K562 (cell line): ENCODE measurements around the gene MOXD1. TPM values are rescaled to one million over a fixed set of nuclear protein-coding genes. Genes with fewer than 3 reads are reported as not detected.
"Not testable (repeated sequence)": the region's sequence is repeated elsewhere in the genome, so short reads cannot be mapped to it uniquely, and the experiment has no call there.

Source experiments
- ATAC-seq: fragments of 200-7000 bp; cut with Tn5 transposase; 3 replicates; pipeline ENCODE4 v1.9.1; 2020; ENCODE audit warnings: moderate library complexity
- BruUV-seq: library from RNA; stranded (reverse); fragments of 400-500 nt; replicated peaks from 2 replicates; lab custom pipeline; 2021; lab: Mats Ljungman, UMichigan
- CTCF ChIA-PET: fragments of 300-600 bp; formaldehyde crosslinking; extraction: SDS; loops from one replicate; lab custom pipeline; 2021; ENCODE audit warnings: low intra/inter-chr PET ratio; lab: Yijun Ruan, JAX
- POLR2A ChIA-PET: fragments of 300-600, 350-650 bp; sonication (Branson Sonifier 250); formaldehyde crosslinking; extraction: SDS; loops from one replicate; lab custom pipeline; 2021; ENCODE audit warnings: antibody characterized with exemption, inconsistent platforms; lab: Yijun Ruan, JAX
- DNase-seq, 4 experiments: peaks; one replicate each; pipeline versions ENCODE4 v3.0.0 to v3.0.0-alpha.2; 2011 to 2018; ENCODE audit warnings: low spot score in 3 of 4, mixed read lengths in 3 of 4; ENCODE audit errors: extremely low read depth in 1 of 4
- FAIRE-seq: peaks from 2 replicates; lab custom pipeline; 2011; peaks lifted over from hg19 to GRCh38; lab: Jason Lieb, UNC
- H2AFZ ChIP-seq: 2 replicates; pipeline ENCODE4 v1.6.0; 2011; ENCODE audit warnings: low read depth, low read length, control low read depth, inconsistent platforms
- H3K27ac ChIP-seq: fragments of 200-600 bp; 3 replicates; pipeline ENCODE4 v1.8.0; 2011; ENCODE audit warnings: low read depth, mild to moderate bottlenecking, control low read depth, inconsistent platforms, low read length, moderate library complexity, mixed read lengths; ENCODE audit errors: extremely low read depth
- H3K27me3 ChIP-seq, 2 experiments: fragments of 300-600 bp in 1 of 2; 2 replicates in 1 of 2; 3 replicates in 1 of 2; pipeline versions ENCODE4 v1.6.0 to v1.8.0; 2011; ENCODE audit warnings: inconsistent platforms in 2 of 2, low read length in 2 of 2, mild to moderate bottlenecking in 1 of 2, mixed read lengths in 1 of 2, moderate library complexity in 1 of 2; ENCODE audit not compliant: control insufficient read depth in 2 of 2, insufficient read depth in 2 of 2
- H3K36me3 ChIP-seq: fragments of 300-600 bp; 3 replicates; pipeline ENCODE4 v1.8.0; 2011; ENCODE audit warnings: mild to moderate bottlenecking, low read length, inconsistent platforms; ENCODE audit not compliant: control insufficient read depth, insufficient read depth
- H3K4me1 ChIP-seq, 2 experiments: fragments of 200-600 bp in 1 of 2; replicated peaks in 1 of 2; 2 replicates in 1 of 2; 3 replicates in 1 of 2; pipeline versions ENCODE4 v1.5.1 to v1.8.0; 2011; ENCODE audit warnings: inconsistent platforms in 2 of 2, low read length in 2 of 2, mild to moderate bottlenecking in 1 of 2, mixed read lengths in 1 of 2, moderate library complexity in 1 of 2; ENCODE audit not compliant: control insufficient read depth in 2 of 2, insufficient read depth in 2 of 2
- H3K4me2 ChIP-seq: 2 replicates; pipeline ENCODE4 v1.6.1; 2011; ENCODE audit warnings: low read length, control low read depth, inconsistent platforms, mixed read lengths; ENCODE audit not compliant: insufficient read depth
- H3K4me3 ChIP-seq: fragments of 200-600 bp; sonication (generic), shearing (Covaris generic); 2 replicates; pipeline ENCODE4 v1.5.1; 2016; ENCODE audit warnings: control low read depth, inconsistent platforms
- H3K79me2 ChIP-seq: fragments of 200-600 bp; 3 replicates; pipeline ENCODE4 v1.8.0; 2011; ENCODE audit warnings: low read length, inconsistent platforms; ENCODE audit not compliant: control insufficient read depth, insufficient read depth
- H3K9ac ChIP-seq, 2 experiments: 2 replicates each; pipeline versions ENCODE4 v1.6.0 to v1.6.1; 2011; ENCODE audit warnings: low read depth in 2 of 2, low read length in 2 of 2, control low read depth in 1 of 2, inconsistent platforms in 1 of 2, mild to moderate bottlenecking in 1 of 2, mixed read lengths in 1 of 2; ENCODE audit not compliant: insufficient read depth in 1 of 2
- H3K9me1 ChIP-seq: one replicate; pipeline ENCODE4 v1.6.0; 2011; ENCODE audit warnings: inconsistent platforms, mild to moderate bottlenecking, low read length, moderate library complexity; ENCODE audit not compliant: control insufficient read depth, insufficient read depth
- H3K9me3 ChIP-seq: replicated peaks from 2 replicates; pipeline ENCODE4 v1.5.1; 2011; ENCODE audit warnings: low read depth, low read length, inconsistent platforms; ENCODE audit not compliant: control insufficient read depth, insufficient read depth
- H4K20me1 ChIP-seq: replicated peaks from 2 replicates; pipeline ENCODE4 v1.6.1; 2011; ENCODE audit warnings: low read length, inconsistent platforms, mixed read lengths; ENCODE audit not compliant: control insufficient read depth, insufficient read depth
- BMI1 ChIP-seq: fragments of 150-350 bp; IDR thresholded peaks from 2 replicates; pipeline ENCODE4 v1.6.1; 2014; ENCODE audit warnings: low read length
- BRCA1 ChIP-seq, 2 experiments: fragments of 450-650 bp in 1 of 2; sonication (generic) in 1 of 2; formaldehyde crosslinking in 1 of 2; IDR thresholded peaks; 2 replicates each; pipeline versions ENCODE4 v1.5.0 to v1.6.1; 2017 to 2020; ENCODE audit warnings: mild to moderate bottlenecking in 1 of 2, missing genetic modification reagents in 1 of 2
- CBX3 ChIP-seq, 2 experiments: IDR thresholded peaks; 1 replicate in 1 of 2; 2 replicates in 1 of 2; pipeline ENCODE4 v1.6.1; 2012; ENCODE audit warnings: inconsistent platforms in 2 of 2, low read length in 2 of 2, borderline replicate concordance in 1 of 2, control low read depth in 1 of 2
- CEBPG ChIP-seq, 3 experiments: fragments of 200-800 bp in 1 of 3; sonication (Bioruptor generic) in 1 of 3; sonication (generic) in 1 of 3; formaldehyde crosslinking in 1 of 3; IDR thresholded peaks in 2 of 3; conservative IDR thresholded peaks in 1 of 3; 2 replicates each; pipeline versions ENCODE4 v1.6.1 to v1.8.0; 2016 to 2022; ENCODE audit warnings: missing compliant biosample characterization in 2 of 3, missing genetic modification characterization in 2 of 3, mild to moderate bottlenecking in 1 of 3, missing genetic modification reagents in 1 of 3
- CTBP1 ChIP-seq: fragments of 450-650 bp; IDR thresholded peaks from 2 replicates; pipeline ENCODE4 v1.6.1; 2016; ENCODE audit warnings: borderline replicate concordance
- DACH1 ChIP-seq: fragments of 450-650 bp; IDR thresholded peaks from 2 replicates; pipeline ENCODE4 v1.6.1; 2018; ENCODE audit not compliant: partially characterized antibody
- E2F6 ChIP-seq, 2 experiments: IDR thresholded peaks; 2 replicates each; pipeline ENCODE4 v1.6.1; 2011; ENCODE audit warnings: borderline replicate concordance in 1 of 2, control low read depth in 1 of 2, low read depth in 1 of 2, low read length in 1 of 2, mild to moderate bottlenecking in 1 of 2, mixed read lengths in 1 of 2, moderate library complexity in 1 of 2; ENCODE audit not compliant: insufficient read depth in 1 of 2, insufficient read length in 1 of 2, poor library complexity in 1 of 2, severe bottlenecking in 1 of 2; ENCODE audit errors: extremely low read depth in 1 of 2
- FOSL1 ChIP-seq: fragments of 200-800 bp; sonication (Bioruptor generic); conservative IDR thresholded peaks from 2 replicates; pipeline ENCODE4 v1.6.1; 2016; ENCODE audit warnings: missing genetic modification characterization, missing compliant biosample characterization
- MAFK ChIP-seq: IDR thresholded peaks from 2 replicates; pipeline ENCODE4 v1.6.1; 2011; ENCODE audit warnings: low read length, improper control_type of control experiment
- NFIX ChIP-seq: fragments of 250-450 bp; sonication (Bioruptor Pico); IDR thresholded peaks from 2 replicates; pipeline ENCODE4 v1.4.0; 2020; ENCODE audit warnings: low read depth, mild to moderate bottlenecking, moderate library complexity
- PRPF4 ChIP-seq: fragments of 200-400 bp; formaldehyde crosslinking; IDR thresholded peaks from one replicate; pipeline ENCODE4 v1.6.1; 2017; ENCODE audit warnings: low read length, low read depth, mild to moderate bottlenecking; ENCODE audit not compliant: insufficient read depth, poor library complexity, severe bottlenecking
- TBP ChIP-seq: optimal IDR thresholded peaks from 2 replicates; pipeline ENCODE3; 2011; ENCODE audit warnings: low read depth, low read length, improper control_type of control experiment
- YY1 ChIP-seq, 3 experiments: IDR thresholded peaks; 2 replicates each; pipeline ENCODE4 v1.6.1; 2011; ENCODE audit warnings: low read length in 2 of 3, mild to moderate bottlenecking in 2 of 3, moderate library complexity in 2 of 3, borderline replicate concordance in 1 of 3, control low read depth in 1 of 3, low read depth in 1 of 3; ENCODE audit not compliant: insufficient read depth in 3 of 3, insufficient replicate concordance in 2 of 3, control insufficient read depth in 1 of 3, insufficient read length in 1 of 3; ENCODE audit errors: extremely low read depth in 1 of 3
- WGBS: fragments of 100-300 bp; shearing (Covaris generic); methylation state at CpG from one replicate; pipeline ENCODE4 v1.1.6; 2016; ENCODE audit warnings: low coverage, mixed read lengths; ENCODE audit not compliant: insufficient coverage; ENCODE audit errors: missing lambda C conversion rate; 5-methylcytosine and 5-hydroxymethylcytosine counted together
- in situ Hi-C: fragments of 300-500 bp; cut with MboI; formaldehyde crosslinking; loops from 4 replicates; pipeline ENCODE4 v1.15.0; 2018; ENCODE audit warnings: inconsistent platforms, mixed read lengths
- intact Hi-C: fragments of 100-400 bp; cut with micrococcal nuclease; formaldehyde crosslinking; loops from 2 replicates; pipeline ENCODE4 v1.14.2; 2022
- polyA plus RNA-seq, 8 experiments: library from polyadenylated mRNA; depleted of rRNA in 4 of 8; stranded (reverse) in 5 of 8; unstranded in 3 of 8; fragments of >200 nt; fragmentation: Nextera tagmentation in 2 of 8; fragmentation: Illumina TruSeq in 1 of 8; extraction: Ambion mirVana in 2 of 8; extraction: Trizol in 1 of 8; gene quantifications; 2 replicates each; pipeline versions ENCODE4 v1.2.1 to v1.2.3, GENCODE V29; 2011 to 2014; ENCODE audit warnings: inconsistent platforms in 1 of 8, missing spikeins in 1 of 8
- total RNA-seq, 7 experiments: library from RNA; depleted of rRNA in 6 of 7; stranded (reverse); fragments of >200 nt in 6 of 7; fragmentation: Illumina TruSeq in 2 of 7; extraction: Trizol in 2 of 7; gene quantifications; 2 replicates each; pipeline versions ENCODE4 v1.2.1 to v1.2.3, GENCODE V29; 2011 to 2021; ENCODE audit warnings: low replicate concordance in 1 of 7

MOXD1 gene
- total and polyA plus RNA-seq, 9 of the 15 experiments (the other 6 are each of a cell fraction or from before 2014, with no cell fraction given) = not detected

GRCh38 chr6:132310921-132311320, 90.4 kb downstream of the MOXD1 start:
- Histone ChIP-seq H3K4me1 (no peaks in the 10 kb centered on the region), H3K4me3 (no peak overlapping the region), H3K4me2 (no peak overlapping the region), H3K79me2 (no peaks in the 10 kb centered on the region), H3K9me1 (no peaks in the 10 kb centered on the region), H3K9me3 (no peaks in the 10 kb centered on the region), H3K27me3 (no peaks in the 10 kb centered on the region), H4K20me1 (no peaks in the 10 kb centered on the region), H3K36me3 (no peaks in the 10 kb centered on the region), H3K9ac (no peak overlapping the region), H2AFZ (no peak overlapping the region), H3K27ac (no peak overlapping the region)
- FAIRE-seq = no peak
- WGBS = 0% methylated on average over 2 of the region's 2 CpGs
- TF ChIP-seq CBX3 (IDR thresholded peaks at IDR 0.05; ENCODE audit: borderline replicate concordance in 1 of 2, low read length in 2 of 2) (no peak), CEBPG (CRISPR knock-in tag; IDR thresholded peaks at IDR 0.05) (no peak), CEBPG (tag; conservative IDR thresholded peaks at IDR 0.05 in 1 of 2, IDR thresholded peaks at IDR 0.05 in 1 of 2) (no peak), TBP (no peak), DACH1 (no peak), FOSL1 (tag) (no peak), YY1 (IDR thresholded peaks at IDR 0.05; ENCODE audit: borderline replicate concordance in 1 of 3, control insufficient read depth in 1 of 3, extremely low read depth in 1 of 3, insufficient read depth in 3 of 3, insufficient read length in 1 of 3, insufficient replicate concordance in 2 of 3, low read depth in 1 of 3, low read length in 2 of 3) (no peak), PRPF4 (no peak), MAFK (no peak), NFIX (CRISPR knock-in tag) (no peak), BRCA1 (IDR thresholded peaks at IDR 0.05) (no peak), BRCA1 (CRISPR knock-in tag; IDR thresholded peaks at IDR 0.05) (no peak), E2F6 (IDR thresholded peaks at IDR 0.05; ENCODE audit: borderline replicate concordance in 1 of 2, extremely low read depth in 1 of 2, insufficient read depth in 1 of 2, insufficient read length in 1 of 2, low read depth in 1 of 2, low read length in 1 of 2, poor library complexity in 1 of 2, severe bottlenecking in 1 of 2) (no peak), CTBP1 (no peak), BMI1 (no peak)
- ChIA-PET CTCF (no interaction called here), POLR2A (no interaction called here)
- in situ Hi-C loops = no loop called here
- ATAC-seq = no peak
- no peak for DNase-seq
- no TSS peak for BruUV-seq
- intact Hi-C loops = no loop called here

- POLR2A ChIA-PET, H3K4me3 ChIP-seq, H4K20me1 ChIP-seq, H3K27me3 ChIP-seq, DNase-seq, H3K4me1 ChIP-seq, in situ Hi-C loops, CTCF ChIA-PET, H3K9me3 ChIP-seq, H3K9ac ChIP-seq, H3K4me2 ChIP-seq, H3K36me3 ChIP-seq, ATAC-seq, H3K79me2 ChIP-seq, H2AFZ ChIP-seq, H3K9me1 ChIP-seq, H3K27ac ChIP-seq, intact Hi-C loops, FAIRE-seq, BruUV-seq: not testable (repeated sequence)
- 0% methylated on average over 4 of the region's 4 CpGs for WGBS
Observed at GRCh38 chr6:132310151-132310550, 91.1 kb downstream of the MOXD1 start.
